LNCaP clone FGC (cell line): ENCODE results near the gene ZNF492.
A peak's percentile ranks its signal among the peaks of the same experiment; 100 is the strongest.

Experiments
- DNase-seq: peaks from one replicate; pipeline ENCODE4 v3.0.0-alpha.2; 2011; ENCODE audit warnings: low read depth
- H3K4me3 ChIP-seq: 2 replicates; pipeline ENCODE4 v1.5.1; 2011; ENCODE audit warnings: mild to moderate bottlenecking, low read depth, low read length, control low read depth
- TF ChIP-seq, protein P1 (sequence below): IDR thresholded peaks from 2 replicates; pipeline ENCODE4 v1.5.1; 2012; ENCODE audit warnings: mild to moderate bottlenecking; ENCODE audit not compliant: control insufficient read depth, insufficient read depth; ENCODE audit errors: extremely low read depth

ZNF492 gene

GRCh38 chr19:22633706-22634449, at the start of gene ZNF492:
Gene ZNF492, plus strand, starts transcription at chr19:22634324. Its CDS starts 19,076 bp downstream, at chr19:22653400.
- DNase-seq = peak; percentile 65
- peak within 1 kb of the TSS; percentile 70 for H3K4me3 ChIP-seq

DNA sequence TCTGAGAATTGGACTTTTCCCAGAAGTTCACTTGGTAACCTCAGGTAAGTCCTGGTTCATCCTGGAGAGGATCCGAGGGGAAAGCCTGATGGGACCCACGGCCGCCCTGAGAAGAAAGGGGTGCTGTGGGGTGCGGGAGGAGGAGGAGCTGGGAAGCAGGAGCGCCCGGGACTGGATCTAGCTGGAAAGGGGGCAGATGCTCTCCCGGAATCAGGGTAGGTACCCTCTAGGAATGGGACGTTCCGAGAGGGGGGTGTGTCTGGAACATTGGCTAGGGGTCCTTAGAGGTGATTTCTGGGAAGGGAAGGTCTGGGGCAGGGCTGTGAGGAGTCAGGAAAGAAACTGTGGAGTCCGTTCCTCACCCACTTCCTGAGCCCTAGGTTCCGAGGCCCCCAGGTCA, 38.7 kb upstream of the ZNF492 start:
- no peak overlapping the region for H3K4me3 ChIP-seq
- no peak for DNase-seq
- TF ChIP-seq, protein P1, sequence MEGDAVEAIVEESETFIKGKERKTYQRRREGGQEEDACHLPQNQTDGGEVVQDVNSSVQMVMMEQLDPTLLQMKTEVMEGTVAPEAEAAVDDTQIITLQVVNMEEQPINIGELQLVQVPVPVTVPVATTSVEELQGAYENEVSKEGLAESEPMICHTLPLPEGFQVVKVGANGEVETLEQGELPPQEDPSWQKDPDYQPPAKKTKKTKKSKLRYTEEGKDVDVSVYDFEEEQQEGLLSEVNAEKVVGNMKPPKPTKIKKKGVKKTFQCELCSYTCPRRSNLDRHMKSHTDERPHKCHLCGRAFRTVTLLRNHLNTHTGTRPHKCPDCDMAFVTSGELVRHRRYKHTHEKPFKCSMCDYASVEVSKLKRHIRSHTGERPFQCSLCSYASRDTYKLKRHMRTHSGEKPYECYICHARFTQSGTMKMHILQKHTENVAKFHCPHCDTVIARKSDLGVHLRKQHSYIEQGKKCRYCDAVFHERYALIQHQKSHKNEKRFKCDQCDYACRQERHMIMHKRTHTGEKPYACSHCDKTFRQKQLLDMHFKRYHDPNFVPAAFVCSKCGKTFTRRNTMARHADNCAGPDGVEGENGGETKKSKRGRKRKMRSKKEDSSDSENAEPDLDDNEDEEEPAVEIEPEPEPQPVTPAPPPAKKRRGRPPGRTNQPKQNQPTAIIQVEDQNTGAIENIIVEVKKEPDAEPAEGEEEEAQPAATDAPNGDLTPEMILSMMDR = no peak

GRCh38 chr19:22595918-22596341, 38.2 kb upstream of the ZNF492 start:
- H3K4me3 ChIP-seq = no peak overlapping the region
- TF ChIP-seq, protein P1 = no peak
- no peak for DNase-seq

GRCh38 chr19:22600690-22601648, 33.2 kb upstream of the ZNF492 start:
- H3K4me3 ChIP-seq = no peak overlapping the region
- no peak for DNase-seq
- TF ChIP-seq, protein P1 = no peak

DNA sequence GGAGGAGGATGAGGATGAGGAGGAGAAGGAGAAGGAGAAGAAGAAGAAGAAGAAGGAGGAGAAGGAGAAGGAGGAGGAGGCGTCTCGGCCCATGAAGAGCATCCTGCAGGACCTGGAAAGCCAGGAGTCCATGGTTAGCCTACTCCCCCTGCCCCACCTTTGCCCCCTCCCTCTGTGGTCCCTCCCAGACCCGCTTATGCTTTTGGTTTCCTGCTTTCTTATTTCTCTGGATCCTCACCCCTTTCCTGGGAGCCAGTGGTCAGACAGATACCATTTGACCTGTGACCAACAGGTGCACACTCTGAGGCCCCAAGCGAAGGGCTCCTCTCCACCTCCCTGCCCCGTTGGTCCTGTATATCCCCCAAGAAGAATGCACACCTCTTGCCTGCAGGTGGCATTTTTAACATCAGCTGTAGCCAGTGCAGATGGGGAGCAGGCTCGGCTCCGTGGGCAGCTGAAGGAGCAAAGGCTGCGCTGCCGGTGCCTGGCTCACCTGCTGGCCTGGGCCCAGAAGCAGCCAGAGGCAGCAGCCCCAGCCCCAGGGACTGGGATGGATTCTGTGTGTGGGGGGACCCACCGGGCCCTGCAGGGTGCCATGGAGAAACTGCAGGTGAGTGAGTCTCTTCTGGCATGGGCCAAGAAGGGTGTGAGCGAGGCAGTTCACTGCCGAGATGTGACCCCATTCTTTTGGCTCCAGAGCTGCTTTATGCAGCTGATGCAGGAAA, 32.1 kb upstream of the ZNF492 start:
- TF ChIP-seq, protein P1 = no peak
- DNase-seq = no peak
- no peak overlapping the region for H3K4me3 ChIP-seq

GRCh38 chr19:22602631-22603272, 31.4 kb upstream of the ZNF492 start:
- TF ChIP-seq, protein P1 = no peak
- no peak overlapping the region for H3K4me3 ChIP-seq
- no peak for DNase-seq
